HUES6 (cell line): Measurements from ENCODE around the gene EFNA5.
A peak's percentile ranks its signal among the peaks of the same experiment; 100 is the strongest.

Experiments used
- H3K27ac ChIP-seq: 2 replicates; pipeline ENCODE4 v1.7.0; 2013; ENCODE audit warnings: low read depth, mild to moderate bottlenecking, low read length, inconsistent platforms
- H3K27me3 ChIP-seq: 2 replicates; pipeline ENCODE4 v1.6.1; 2013; ENCODE audit warnings: low read length; ENCODE audit not compliant: control insufficient read depth, insufficient read depth
- H3K36me3 ChIP-seq: 2 replicates; pipeline ENCODE4 v1.6.1; 2013; ENCODE audit warnings: low read length; ENCODE audit not compliant: control insufficient read depth, insufficient read depth
- H3K4me1 ChIP-seq: 2 replicates; pipeline ENCODE4 v1.6.1; 2013; ENCODE audit warnings: low read length; ENCODE audit not compliant: control insufficient read depth, insufficient read depth
- H3K4me3 ChIP-seq: 2 replicates; pipeline ENCODE4 v1.5.1; 2013; ENCODE audit warnings: low read depth, low read length
- H3K9ac ChIP-seq: one replicate; pipeline ENCODE4 v1.6.1; 2013; ENCODE audit warnings: mild to moderate bottlenecking, low read length
- H3K9me3 ChIP-seq: 2 replicates; pipeline ENCODE4 v1.6.1; 2013; ENCODE audit warnings: low read depth, low read length; ENCODE audit not compliant: control insufficient read depth, insufficient read depth

The EFNA5 gene

GRCh38 chr5:107661650-107662044, 9.1 kb downstream of the EFNA5 start:
- H3K9me3 ChIP-seq = no peaks in the 10 kb centered on the region

DNA sequence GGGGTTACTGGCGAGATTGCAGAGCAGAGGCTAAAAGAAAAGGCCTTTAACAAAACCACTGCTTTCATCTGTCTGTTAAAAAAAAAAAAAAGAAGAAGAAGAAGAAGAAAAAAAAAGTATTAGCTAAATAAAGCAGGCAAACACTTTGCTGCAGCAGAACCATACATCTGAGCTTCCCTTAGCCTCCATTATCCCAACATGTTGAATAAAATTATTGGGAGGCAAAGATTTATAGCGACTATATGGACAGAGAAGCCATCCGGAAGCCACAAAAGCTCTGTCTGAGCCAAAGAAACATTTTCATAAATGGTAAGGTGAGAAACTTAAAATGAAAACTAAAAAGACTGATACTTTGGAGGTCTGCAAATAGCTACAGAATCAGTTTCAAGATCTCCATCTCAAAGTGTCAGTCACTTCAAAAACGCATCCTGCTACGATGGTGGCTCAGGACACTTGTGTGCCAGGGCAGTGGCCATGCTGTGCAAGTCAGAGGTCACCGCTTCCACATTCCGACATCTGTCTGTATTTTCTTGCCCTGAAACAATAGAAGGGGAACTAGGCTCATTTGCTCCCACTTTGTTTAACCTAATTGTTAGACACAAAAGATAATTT, 9.6 kb downstream of the EFNA5 start:
- H3K4me1 ChIP-seq = peaks cover 10% of the 10 kb centered on the region
- H3K36me3 ChIP-seq = no peaks in the 10 kb centered on the region; the same call in 1 of the 2 replicates
- no peaks in the 10 kb centered on the region for H3K9me3 ChIP-seq
- H3K9ac ChIP-seq = no peak overlapping the region
- no peak overlapping the region for H3K27ac ChIP-seq
- H3K4me3 ChIP-seq = no peak overlapping the region
- no peaks in the 10 kb centered on the region for H3K27me3 ChIP-seq

More at GRCh38 chr5:107661650-107662044, 9.1 kb downstream of the EFNA5 start:
- Histone ChIP-seq H3K4me3 (no peak overlapping the region), H3K36me3 (no peaks in the 10 kb centered on the region; the same call in 1 of the 2 replicates), H3K4me1 (peaks cover 8% of the 10 kb centered on the region; the same call in 1 of the 2 replicates), H3K27me3 (no peaks in the 10 kb centered on the region), H3K9ac (no peak overlapping the region), H3K27ac (no peak overlapping the region)

DNA sequence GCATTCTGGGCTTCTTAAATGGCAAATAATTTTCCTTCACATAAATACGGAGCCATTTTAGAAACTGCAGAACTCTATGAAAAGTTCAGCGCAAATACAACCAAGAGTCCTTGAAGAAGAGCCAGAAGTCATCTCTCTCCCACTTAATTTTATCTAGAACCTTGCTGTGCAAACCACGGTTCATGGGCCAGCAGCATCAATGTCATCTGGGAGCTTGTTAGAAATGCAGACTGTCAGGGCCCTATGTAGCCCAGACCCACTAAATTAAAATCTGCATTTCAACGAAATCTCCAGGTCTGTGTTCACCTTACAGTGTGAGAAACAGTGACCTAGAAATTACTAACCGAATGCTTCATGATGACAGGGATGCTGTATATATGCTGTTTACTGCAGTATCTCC, 12.2 kb downstream of the EFNA5 start:
- H3K27ac ChIP-seq = no peak overlapping the region
- H3K9me3 ChIP-seq = no peaks in the 10 kb centered on the region
- H3K27me3 ChIP-seq = no peaks in the 10 kb centered on the region
- H3K36me3 ChIP-seq = no peaks in the 10 kb centered on the region; the same call in 1 of the 2 replicates
- no peak overlapping the region for H3K9ac ChIP-seq
- no peak overlapping the region for H3K4me3 ChIP-seq
- peaks cover 18% of the 10 kb centered on the region for H3K4me1 ChIP-seq

DNA sequence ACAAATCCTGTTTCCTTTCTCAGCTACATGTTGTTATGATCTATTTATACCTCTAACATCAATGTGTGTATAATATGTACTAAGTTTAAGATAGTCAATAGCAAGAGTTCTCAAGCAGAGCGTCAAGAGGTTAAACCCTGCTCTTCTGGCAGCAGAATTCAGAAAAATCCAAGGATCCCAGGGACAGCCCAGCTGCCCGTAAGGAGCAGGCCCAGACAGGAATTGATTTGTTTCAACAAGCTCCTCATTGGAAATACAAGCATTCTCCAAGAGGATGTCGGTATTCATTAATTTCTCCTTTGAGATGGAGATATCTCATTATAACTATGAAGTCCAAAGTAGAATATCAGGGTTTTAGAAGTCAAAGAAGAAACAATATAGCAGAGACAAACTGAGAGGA, 14.9 kb downstream of the EFNA5 start:
- H3K4me3 ChIP-seq = no peak overlapping the region
- no peak overlapping the region for H3K9ac ChIP-seq
- no peaks in the 10 kb centered on the region for H3K9me3 ChIP-seq
- H3K27me3 ChIP-seq = no peaks in the 10 kb centered on the region
- H3K27ac ChIP-seq = no peak overlapping the region
- no peaks in the 10 kb centered on the region; the same call in 1 of the 2 replicates for H3K36me3 ChIP-seq
- H3K4me1 ChIP-seq = peaks cover 38% of the 10 kb centered on the region

- H3K27me3 ChIP-seq = no peaks in the 10 kb centered on the region
- no peaks in the 10 kb centered on the region for H3K9me3 ChIP-seq
- no peak overlapping the region for H3K9ac ChIP-seq
Observed at GRCh38 chr5:107654827-107655226, 15.9 kb downstream of the EFNA5 start.

GRCh38 chr5:107653685-107654084, 17.1 kb downstream of the EFNA5 start:
- Histone ChIP-seq H3K4me1 (peaks cover 44% of the 10 kb centered on the region), H3K9ac (no peak overlapping the region), H3K9me3 (no peaks in the 10 kb centered on the region), H3K27ac (no peak overlapping the region), H3K27me3 (no peaks in the 10 kb centered on the region), H3K4me3 (no peak overlapping the region), H3K36me3 (no peaks in the 10 kb centered on the region; the same call in 1 of the 2 replicates)

More at GRCh38 chr5:107654827-107655226, 15.9 kb downstream of the EFNA5 start:
- no peak overlapping the region for H3K27ac ChIP-seq
- H3K4me3 ChIP-seq = no peak overlapping the region
- H3K36me3 ChIP-seq = no peaks in the 10 kb centered on the region; the same call in 1 of the 2 replicates
- peaks cover 44% of the 10 kb centered on the region for H3K4me1 ChIP-seq

DNA sequence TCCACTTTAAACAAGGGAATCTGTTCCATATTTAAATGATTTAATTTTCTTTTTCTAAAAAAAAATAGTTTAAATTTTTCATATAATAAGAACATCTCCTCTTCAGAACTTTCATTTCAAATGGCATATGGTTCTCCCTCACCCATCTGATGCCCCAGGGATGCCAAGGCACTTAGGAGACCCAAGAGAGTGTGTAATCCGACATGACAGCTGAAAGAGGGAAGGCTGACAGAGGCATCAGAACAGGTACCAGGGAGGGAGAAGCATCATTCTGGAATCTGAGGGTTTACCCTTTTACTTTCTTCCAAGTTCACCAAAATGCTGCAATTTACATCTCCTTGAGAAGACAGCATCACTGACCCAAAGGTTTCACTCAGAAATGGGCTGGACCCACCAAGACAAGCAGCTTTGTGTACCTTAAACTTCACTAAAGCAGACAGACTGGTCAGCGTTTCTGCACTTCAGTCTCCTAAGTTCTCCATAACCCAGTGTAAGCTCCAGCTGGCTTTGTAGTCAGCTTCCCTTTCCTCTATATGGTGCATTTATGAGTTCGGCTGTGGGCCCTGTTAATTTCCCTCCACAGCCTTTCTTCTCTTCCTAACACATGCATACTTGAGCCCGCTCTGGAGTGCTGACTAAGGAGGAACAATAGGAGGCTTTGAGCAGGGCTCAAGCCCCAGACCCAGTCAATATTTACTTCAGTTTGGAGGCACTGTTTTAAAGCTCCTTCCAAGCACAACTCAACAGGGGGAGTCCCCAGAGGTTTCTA, 17.7 kb downstream of the EFNA5 start:
- Histone ChIP-seq H3K27me3 (no peaks in the 10 kb centered on the region), H3K9ac (no peak overlapping the region), H3K9me3 (no peaks in the 10 kb centered on the region), H3K27ac (no peak overlapping the region), H3K4me3 (0 out of 2 replicates have a peak overlapping the region, but pooled peaks have one; percentile 3), H3K36me3 (no peaks in the 10 kb centered on the region), H3K4me1 (peaks cover 44% of the 10 kb centered on the region)

DNA sequence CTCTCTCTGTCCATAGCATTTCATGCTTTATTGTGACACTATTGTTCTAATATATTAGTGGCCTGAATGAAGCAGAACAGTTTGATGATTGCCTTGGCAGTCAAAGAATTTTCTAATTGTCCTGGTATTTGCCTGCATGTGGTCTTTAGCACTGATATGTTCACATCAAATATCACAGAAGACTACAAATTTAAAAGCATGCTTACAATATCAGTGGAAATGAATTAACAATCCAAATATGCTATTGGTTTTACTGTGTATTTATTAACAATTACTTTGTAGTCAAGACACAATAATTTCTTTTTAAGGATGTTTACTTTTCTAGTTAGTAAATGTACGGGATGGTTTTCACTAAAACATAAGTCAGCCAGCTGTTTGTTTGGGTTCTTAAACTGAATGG, 18.3 kb downstream of the EFNA5 start:
- H3K4me1 ChIP-seq = peaks cover 44% of the 10 kb centered on the region
- no peak overlapping the region for H3K27ac ChIP-seq
- H3K9ac ChIP-seq = no peak overlapping the region
- no peak overlapping the region for H3K4me3 ChIP-seq
- no peaks in the 10 kb centered on the region for H3K27me3 ChIP-seq
- no peaks in the 10 kb centered on the region for H3K36me3 ChIP-seq
- H3K9me3 ChIP-seq = no peaks in the 10 kb centered on the region

DNA sequence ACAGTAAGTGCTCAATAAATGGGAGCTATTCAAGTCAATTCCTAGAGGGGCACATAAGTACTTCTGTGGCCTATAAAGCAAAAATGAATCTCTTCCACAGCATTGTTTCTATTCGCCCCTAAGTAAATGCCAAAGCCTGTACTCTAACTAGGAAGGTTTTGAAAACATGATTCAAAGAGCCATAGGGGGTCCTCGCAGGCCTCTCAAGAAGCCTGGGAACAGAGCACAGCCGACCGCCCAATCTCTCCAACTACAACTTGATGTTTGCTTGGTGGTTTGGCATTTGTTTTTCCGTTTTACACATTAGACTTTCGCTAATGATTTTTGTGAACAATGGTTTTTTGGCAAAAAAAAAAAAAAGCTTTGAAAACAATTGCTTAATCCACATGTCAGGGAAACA, 19.4 kb downstream of the EFNA5 start:
- H3K9ac ChIP-seq = no peak overlapping the region
- no peaks in the 10 kb centered on the region for H3K27me3 ChIP-seq
- H3K27ac ChIP-seq = no peak overlapping the region
- no peaks in the 10 kb centered on the region for H3K9me3 ChIP-seq
- peaks cover 44% of the 10 kb centered on the region for H3K4me1 ChIP-seq
- no peaks in the 10 kb centered on the region for H3K36me3 ChIP-seq
- no peak overlapping the region for H3K4me3 ChIP-seq

- Histone ChIP-seq H3K9ac (no peak overlapping the region), H3K4me1 (peaks cover 11% of the 10 kb centered on the region), H3K4me3 (no peak overlapping the region), H3K27ac (no peak overlapping the region), H3K9me3 (no peaks in the 10 kb centered on the region), H3K36me3 (no peaks in the 10 kb centered on the region), H3K27me3 (no peaks in the 10 kb centered on the region)
Observed at GRCh38 chr5:107646418-107646817, 24.3 kb downstream of the EFNA5 start.

- no peak overlapping the region for H3K27ac ChIP-seq
Observed at GRCh38 chr5:107640568-107640967, 30.2 kb downstream of the EFNA5 start.

More at GRCh38 chr5:107640568-107640967, 30.2 kb downstream of the EFNA5 start:
- Histone ChIP-seq H3K27me3 (no peaks in the 10 kb centered on the region), H3K4me3 (no peak overlapping the region), H3K4me1 (peaks cover 17% of the 10 kb centered on the region), H3K9ac (no peak overlapping the region), H3K36me3 (no peaks in the 10 kb centered on the region), H3K9me3 (no peaks in the 10 kb centered on the region)
